NCI-H1694 (cell line): ENCODE measurements around the gene HOXA3.

ENCODE experiments used
- DNase-seq: peaks from one replicate; lab custom pipeline; 2025; lab: John Stamatoyannopoulos, UW

Gene HOXA3

DNA sequence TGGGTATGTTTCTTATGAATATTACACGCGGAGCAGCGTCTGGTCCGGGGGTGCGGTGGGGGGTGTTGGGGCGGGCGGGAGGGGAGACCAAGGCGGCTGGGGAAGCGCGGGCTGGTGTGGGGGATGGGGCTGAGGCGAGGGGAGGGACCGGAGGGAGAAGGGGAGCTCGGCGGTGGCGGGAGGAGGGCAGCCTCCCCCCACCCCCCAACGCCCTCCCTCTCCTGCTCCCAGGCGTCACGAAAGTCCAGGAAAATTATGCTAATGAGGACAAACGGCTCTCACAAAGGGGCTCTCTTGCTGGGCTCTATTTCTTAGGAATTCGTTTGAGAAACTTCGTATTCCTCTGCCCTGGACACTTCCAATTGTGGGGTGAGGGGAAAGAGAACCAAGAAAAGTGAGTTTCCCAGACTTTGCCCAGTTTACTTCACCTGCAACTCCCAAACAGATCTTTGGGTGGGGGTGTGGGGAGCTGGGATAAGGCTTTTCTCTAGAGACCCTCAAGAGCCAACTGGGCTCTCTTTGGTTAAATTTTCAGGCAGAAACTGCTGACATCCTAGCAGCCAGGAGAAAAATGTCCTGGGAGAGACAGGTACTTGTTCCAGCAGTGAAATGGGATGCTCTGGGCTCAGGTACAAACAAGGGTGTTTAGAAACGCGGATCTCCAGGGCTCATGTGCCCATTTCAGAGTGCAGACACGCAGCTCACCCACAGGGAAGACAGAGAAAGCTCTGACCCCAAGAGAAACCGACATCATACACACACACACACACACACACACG lies 38.2 kb downstream of the HOXA3 start:
- DNase-seq = no peak

DNA sequence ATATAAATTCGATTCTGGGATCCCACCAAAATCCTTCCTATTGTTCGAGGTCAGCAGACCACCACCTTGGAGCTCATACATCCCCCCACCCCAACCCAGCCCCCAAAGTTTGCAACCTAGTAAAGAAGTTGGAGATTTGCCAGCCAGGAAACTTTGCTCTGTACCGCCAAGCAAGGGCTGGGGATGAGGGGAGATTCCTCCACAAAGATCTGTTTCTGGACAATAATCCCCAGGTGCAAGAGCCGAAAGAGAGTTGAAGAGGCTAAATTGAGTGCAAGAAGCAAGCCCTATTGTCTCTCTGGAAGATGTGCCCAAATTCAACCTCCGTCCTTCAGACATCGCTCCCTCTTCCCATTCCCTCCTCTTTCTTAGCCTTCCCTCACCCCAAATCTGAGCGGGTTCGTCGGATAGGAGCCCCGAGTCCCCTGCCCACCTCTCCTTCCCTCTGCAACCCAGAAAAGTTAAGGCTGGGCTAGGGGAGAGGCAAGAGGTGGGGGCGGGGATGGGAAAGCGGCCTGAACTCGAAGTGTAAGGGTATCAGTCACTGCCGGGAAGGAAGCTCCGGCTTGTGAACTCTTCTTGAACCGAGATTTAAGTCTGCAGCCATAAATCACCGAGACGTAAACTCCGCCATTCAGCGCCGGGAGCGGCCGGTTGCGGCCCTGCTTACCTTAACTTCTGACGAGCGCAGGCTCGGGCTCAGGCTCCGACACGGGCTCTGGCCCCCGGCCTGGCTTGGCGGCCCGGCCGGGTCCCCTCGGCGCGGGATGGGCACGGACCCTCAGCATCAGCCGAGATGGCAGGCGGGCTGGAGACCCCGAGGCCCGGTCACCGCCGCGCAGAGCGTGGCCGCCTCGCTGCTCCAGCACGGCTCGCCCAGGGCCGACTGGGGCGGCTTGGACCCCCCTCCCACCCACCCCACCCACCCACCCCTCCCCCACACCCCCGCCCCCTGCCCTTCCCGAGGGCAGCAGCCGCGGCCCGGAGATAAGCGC lies 39.1 kb downstream of the HOXA3 start:
- DNase-seq = no peak

DNA sequence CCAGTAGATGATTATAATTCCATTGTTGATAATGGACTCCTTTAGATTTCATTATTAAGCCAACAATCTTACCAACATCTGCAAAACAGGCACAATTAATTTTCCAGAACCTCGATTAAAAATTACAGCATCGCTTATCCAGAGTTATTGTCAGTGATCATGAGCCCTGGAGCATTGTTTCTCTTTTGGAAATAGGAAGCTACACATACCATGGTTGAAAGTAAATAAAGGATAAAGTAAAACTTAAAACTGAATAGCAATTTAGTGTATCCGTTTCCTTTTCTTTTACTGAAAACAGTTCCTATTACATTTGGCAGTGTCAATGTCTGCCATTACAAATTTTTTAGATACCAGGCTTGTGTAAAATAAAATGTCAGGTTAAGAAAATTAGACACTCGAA lies 40.0 kb downstream of the HOXA3 start:
- no peak for DNase-seq

DNA sequence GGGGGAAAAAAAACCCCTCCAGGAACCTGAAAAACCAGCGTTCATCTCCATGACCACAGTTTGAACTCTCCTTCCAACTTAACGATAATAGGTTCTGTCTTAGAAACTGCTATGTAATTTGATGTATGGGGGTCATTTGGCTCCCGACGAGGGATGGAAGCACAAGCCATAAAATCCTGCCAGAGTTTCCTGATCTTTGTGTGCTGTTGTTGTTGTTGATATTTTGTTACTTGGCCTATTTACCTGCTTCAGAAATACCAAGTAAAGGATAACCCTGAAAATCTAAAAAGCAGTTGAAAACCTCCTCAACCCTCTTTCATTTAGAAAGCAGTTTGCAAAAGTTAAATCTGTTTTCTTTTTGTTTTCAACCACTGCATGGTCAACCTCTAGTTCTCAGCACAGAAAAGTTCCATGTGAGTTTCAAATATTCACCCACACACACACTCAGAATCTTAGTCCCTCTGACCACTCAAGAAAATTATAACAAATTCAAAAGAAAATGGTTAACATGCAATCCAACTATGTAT lies 40.6 kb downstream of the HOXA3 start:
- DNase-seq = no peak

DNA sequence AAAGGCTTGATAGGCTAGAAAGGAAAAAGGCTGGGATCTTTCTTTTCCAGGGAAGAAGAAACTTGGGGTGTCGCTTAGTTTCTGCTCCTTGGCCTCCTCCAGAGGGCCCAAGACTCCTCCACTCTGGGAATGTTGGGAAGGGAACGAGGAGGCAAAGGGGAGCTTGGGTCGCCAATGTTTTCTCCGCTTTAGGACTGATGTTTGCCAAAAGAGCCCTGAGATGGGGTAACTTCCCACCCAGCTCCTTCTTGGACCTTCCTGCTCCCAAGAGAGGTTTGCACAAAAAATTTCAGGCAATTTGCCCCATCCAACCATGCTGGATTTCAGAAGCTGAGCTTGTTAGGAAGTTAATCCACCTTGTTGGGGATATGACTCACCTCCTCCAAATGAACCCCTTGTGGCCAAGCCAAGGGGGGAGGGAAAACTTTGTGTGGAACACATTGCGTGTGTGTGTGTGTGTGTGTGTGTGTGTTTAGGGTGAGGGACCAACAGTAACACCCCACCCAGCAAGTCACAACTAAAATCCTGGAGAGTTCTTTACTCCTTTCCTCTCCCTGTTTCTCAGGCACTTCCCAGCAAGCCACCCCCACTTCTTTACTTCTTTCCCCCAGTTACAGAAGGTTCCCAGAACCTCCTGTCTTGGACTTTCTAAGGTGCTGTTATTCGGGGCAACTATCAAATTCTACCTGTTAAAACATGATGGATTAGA lies 41.2 kb downstream of the HOXA3 start:
- DNase-seq = no peak

DNA sequence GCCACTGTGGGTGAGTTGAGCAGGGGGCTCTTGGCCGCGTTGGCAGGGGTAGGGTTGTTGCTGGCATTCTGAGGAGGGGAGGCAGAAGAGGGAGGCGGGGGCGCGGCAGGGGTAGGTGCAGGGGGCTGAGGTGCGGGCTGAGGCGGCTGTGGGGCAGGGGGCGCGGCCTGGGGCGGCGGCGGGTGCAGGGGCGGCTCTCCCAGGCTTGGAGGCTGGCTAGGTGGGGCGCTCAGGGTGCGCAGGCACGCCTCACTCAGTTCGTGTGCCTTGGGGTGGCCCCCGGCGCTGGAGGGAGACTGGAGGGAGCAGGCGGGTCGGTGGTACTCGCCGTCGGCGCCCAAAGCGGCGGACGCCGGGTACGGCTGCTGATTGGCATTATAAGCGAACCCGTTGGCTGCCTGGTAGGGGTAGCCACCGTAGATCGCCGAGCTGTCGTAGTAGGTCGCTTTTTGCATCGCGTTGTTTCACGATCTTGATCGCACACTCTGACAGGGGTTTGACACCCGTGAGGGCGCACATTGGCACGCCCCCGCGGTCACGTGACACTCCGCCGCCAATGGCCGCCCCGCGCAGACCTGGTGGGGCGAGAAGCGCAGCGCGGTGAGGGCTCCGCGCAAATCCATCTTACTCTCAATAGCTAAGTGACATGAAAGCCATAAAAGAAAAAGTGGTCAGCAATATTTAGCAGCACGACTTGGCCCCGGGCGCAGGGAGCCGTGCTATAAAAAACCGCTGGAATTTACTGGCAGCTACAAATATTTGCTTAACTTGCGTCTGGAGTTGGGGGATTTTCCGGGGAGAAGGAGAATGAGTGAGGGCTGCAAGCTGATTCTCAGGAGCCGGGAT lies 42.0 kb downstream of the HOXA3 start:
- DNase-seq = no peak

DNA sequence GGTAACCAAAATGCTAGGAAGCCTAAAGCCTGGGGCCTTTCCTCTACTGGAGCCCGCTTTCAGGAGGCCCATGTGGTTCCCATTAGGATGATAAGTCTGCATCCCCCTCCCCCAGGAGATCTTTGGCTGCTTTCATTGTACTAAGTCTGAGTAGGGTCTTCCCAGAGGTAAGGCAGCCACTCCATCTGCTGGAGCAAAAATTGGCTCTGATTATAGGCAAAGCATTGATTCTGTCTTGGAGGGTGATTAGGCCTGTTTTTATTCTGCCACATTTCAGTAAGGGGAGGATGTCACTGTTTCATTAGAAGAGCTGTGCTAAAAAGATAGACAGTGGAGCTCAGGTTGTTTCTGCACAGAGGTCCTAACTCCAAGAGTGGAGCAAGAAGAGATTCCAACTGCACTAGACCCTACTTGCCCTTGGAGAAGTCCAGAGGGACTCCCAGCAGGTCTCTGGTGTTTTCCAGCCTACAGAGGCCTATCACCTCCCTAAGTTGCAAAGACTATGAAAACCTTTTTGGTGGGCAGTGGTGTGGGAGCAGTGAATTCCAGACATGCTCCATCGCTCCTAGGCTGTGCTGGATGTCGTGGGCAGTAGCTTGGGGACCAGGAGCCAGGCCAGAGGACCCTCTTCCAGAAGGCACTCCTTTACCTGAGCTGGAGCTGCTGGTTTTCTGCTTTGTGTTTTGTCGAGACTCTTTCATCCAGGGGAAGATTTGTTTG lies 42.8 kb downstream of the HOXA3 start:
- DNase-seq = no peak

DNA sequence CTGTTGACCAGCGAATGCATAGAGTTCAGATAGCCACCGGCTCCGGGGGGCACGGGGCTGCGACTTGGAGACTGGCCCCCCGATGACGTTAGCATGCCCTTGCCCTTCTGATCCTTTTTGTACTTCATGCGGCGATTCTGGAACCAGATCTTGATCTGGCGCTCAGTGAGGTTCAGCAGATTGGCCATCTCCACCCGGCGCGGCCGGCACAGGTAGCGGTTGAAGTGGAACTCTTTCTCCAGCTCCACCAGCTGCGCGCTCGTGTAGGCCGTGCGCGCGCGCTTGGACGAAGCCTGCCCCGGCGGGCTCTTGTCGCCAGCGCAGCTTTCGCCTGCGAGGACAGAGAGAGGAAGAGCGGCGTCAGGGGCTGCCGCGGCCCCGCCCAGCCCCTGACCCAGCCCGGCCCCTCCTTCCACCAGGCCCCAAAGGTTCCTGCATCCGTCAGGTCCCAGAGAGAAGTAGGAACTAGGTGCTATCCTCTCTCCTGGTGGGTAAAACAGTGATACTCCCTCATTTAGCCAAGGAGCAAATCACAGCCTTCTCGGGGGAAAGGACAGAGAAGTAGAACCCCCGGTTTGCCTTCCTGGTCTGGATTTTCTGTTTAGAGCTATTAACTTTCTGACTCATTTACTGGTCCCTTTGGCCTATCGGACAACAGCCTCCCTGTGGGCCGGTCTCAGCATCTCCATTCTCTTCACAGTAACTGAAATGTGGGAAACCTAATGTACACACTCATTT lies 43.8 kb downstream of the HOXA3 start:
- DNase-seq = no peak

DNA sequence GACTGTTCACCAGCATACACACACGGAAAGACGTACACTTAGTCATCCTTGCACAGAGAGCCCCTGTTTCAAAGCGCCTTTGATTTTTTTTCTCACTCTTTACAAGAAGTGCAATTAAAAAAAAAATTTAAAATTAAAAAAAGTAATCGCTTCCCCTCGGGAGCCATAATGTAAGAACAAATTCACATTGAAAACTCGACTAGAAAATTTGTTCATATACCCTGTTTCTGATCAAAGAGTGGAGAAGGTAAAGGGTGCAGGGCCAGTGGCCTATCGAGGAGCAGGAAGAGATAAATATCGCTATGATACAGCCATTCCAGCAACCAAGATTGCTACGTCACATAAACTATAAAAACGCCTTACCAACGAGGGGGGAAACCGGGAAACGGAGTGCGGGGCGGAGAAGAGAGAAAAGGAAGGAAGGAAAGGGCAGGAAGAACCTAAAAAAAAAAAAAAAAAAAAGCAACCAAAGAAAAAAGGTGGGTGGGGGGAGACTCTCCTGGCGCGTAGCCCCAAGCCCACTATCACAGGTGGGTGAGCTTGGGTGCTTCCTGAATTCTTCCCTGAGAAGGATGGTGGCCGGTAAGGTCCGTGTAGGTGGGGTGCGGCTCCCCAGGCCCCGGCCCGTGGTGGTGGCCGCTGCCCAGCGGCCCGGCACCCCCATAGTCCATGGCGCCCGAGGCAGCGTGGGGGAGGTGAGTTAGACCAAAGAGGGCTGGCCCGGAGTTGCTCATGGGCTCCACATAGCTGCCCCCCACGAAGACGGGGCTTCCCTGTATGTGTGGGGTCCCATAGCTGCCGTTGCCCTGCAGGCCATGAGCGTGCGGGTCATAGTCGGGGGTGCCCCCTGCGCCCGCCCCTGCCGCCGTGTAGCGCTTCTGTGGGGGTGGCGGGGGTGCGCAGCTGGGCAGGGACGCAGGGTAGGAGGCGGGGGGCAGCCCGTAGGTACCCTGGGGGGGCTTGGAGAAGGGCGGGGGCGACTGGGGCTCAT lies 44.7 kb downstream of the HOXA3 start:
- DNase-seq = no peak

DNA sequence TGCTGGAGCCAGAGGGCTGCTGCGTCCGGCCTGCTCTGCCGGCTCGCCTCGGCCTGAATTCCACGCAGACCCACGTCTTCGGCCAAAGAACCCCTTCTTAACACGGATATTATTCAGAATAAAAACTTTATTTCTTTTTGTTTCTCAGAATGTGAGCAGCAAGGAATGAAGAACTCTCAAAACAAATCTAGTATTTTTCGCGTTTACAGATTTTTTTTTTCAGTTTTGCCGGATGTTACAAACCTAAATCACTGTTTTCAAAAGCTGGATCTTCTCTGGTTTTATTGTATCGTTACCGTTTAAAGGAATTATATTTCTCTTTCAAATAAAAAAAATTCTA lies 45.5 kb downstream of the HOXA3 start:
- no peak for DNase-seq

DNA sequence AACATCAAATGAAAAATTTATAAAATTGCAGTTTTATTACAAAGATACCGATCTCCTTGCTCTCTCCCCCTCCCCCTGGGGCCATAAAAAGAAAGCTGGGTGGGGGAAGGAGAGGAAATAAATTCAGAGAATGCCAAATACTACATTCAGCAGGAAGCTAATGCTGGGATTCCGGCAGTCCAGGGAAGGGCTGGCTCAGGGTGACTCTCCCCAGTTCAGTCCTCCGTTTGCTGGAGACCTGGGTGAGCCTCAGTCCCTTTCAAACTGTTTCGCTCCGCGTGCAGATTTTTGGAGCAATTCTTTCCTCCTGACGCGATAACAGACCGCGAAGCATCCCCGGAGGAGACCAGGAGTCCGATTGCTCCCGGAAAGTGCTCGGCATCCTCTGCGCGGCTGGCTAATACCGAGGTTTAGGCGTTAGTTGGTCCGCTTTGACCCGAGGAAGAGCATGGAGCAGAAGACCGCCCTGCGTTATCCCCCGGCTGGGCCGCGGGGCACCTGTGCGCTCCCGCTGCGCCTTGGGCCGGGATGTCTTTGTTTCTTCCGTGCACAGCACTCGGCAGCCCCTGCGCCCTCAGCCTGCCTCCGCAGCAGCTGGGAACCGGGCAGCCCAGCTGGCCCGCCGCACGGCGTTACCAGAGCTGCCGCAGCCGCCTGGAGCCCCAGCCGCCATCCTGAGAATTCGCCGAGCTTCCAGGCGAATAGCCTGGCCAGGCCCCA lies 46.0 kb downstream of the HOXA3 start:
- DNase-seq = no peak

DNA sequence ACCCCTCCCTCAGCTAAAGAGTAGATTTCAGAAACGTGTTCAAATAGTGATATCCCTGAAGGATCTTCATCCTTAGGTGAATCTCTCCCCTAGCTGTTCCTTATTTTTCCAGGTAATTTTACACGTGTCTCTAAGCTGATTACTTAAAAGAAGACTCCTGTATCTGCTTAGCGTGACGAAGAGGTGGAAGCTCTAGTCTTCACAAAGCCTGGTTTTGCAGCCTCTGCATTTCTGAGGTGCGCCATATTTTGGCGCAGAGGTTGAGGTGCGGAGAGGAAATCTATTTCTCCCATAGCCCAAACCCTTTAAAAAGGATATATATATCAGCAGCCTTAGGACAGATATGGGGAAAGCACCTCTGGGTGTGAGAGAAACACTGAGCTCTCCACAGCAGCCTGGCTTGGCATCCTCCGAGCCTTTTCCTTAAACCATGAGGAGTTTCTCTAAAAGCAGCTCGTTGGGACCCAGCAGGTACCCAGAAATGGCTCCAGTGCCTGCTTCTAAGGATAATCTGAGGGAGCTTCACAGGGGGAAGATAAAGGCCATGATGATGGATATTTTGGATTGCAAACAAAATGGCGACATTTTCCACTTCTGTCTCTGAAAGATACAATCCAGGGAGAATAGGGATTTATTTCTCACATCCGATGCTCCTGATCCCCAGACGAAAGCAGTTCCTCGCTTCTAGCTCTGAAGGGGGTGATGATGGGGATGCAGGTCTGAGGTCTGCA lies 46.9 kb downstream of the HOXA3 start:
- no peak for DNase-seq

DNA sequence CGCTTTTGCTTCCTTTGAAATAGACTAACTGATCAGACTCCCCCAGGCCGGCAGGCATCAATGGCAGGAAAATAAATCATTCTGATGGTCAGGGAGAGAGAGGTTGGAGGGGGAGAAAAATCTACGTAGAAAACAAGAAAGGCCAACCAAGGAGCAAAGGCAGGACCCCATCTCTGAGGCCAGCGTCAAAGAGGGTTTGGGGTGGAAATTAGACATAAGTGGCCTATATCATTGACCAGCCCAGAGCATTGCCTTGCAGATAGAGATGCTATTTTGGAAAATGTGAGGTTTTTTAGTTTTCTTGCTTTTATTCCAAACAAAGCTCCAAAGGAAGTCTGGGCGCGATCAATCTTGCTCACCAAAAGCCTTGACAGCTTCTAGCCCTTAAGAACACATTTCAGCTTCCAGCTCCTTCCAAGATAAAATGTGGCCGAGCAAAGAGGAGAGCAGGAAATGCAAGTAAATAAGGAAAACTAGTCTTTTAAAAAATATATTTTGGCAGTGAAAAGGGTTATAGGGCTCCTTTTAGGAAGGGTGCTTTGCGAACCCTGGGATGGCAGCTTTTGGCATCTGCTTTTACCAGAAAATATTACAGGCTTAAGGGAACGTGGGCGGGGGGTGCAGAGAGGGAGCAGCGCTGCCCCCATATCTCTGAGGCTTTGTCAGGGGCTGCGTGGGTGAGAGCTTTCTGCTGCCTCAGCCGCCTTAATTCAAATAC lies 47.9 kb downstream of the HOXA3 start:
- no peak for DNase-seq

DNA sequence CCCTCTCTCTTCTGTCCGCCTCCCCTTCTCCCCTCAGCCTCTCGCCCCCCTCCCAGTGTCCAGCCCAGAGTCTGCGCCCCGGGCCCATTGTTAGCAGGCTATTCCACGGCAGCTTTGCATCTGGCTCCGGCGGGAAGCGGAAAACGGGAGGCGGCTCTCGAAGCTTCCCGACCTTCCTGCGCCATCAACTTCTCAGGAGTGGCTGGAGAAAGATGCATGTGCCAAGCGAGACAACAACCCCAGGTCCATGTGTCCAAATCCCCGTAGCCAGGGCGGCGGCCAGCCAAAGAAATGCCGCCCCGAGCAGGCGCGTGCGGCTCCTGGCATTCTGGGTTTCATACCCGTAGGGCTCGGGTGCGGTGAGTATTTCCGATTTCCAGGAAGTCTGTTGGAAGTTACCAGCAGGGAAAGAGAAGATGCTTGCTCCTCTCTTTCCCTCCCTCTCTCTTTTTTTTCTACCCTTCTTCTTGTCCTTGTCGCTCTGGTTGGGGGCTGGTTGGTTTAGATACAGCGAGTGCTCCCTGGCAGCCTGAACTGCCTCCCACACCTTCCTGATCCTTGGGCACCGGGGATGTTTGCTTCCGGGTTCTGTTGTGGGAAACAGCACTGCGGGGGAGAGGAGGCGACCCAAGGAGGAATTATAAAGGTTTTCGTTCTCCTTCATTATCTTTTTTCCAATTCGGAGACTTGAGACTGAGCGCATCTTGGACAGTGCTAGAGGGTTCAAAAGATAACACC lies 48.7 kb downstream of the HOXA3 start:
- DNase-seq = no peak

DNA sequence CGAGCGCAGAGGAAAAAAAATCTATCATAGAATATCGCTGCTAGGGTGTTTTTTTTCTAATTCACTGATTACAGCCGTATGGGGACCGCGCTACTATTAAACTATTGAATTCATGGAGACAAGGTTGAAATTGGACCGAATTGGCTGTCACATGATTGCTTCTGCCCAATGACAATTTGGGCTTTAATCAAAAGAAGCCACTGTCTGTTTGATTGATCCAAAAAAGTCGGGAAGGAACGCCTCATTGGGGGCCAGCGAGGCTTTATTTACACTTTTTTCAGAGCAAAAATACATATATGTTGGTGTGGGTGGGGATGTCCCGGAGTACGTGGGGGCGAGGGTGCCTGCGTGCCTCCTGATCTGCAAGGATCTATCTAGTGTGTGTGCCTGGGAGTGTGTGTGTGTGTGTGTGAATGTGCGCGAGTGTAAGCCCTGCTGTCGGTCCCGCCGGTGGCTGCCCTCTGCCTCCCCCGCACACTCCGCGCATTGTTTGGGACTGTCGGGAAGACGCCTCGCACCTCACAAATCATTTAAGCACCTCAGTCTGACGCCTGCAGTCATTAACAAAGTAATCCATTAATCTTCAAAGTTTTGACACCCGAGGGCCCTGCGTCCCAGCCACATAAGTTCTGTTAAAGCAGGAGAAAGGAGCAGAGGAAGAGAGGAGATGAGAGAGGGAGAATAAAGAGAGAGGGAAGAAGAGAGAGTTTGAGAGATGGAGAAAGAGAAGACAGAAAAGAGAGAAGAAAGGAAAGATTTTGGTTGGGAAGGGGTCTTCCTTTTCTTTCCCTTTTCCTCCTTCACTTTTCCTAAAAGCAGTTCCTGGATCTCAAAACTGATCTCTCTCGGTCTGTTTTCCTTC lies 49.6 kb downstream of the HOXA3 start, which contains the start of gene HOXA2:
Gene HOXA2, minus strand, starts transcription at position 103 of the 862 bp plus-strand sequence. CDS start 183 bp downstream, outside the sequence.
- no peak for DNase-seq
